ENCODE data around the gene VARS2. TPM values are rescaled to one million over a fixed set of nuclear protein-coding genes. Genes with fewer than 3 reads are reported as not detected.

VARS2 gene
- total RNA-seq, 1 donor from 2014 or later: 26.3 TPM

DNA sequence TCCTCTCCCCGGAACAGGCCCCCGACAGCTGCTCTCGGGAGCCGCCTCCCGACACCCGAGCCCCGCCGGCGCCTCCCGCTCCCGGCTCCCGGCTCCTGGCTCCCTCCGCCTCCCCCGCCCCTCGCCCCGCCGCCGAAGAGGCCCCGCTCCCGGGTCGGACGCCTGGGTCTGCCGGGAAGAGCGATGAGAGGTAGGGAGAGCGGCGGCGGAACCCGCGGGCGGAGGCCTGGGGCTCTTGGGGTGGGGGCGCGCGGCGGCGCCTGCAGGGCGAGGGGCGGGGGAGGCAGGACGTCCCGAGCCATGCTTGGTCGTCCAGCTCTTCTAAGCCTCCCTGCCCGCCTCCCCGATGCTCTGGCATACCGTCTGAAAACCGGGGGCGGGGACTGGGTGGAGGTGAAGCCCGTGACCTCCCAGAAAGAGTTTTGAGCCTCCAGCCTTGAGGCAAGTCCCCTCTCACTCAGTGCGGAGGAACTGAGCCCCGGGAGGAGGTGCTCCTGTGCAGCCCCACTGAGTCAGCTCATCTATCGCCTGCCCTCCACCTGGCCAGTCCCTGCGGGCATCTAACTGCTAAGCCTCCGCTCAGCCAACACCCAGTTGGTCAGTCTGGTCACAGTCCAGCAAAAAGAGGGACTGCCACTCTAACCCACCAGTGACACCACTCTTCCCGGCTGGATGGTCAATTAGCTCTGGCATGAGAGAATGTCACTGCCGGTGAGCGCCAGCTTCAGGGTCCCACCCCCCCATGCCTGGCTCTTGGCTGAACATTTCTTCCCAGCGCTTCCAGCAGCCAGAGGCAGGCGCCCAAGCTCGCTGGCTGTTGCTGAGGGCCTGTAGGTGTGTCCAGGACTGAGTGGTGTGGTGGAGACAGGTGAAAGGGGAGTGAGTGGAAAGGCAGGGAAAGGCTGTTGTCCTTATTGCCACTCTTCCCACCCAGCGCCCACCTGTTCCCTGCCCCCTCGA is 29.2 kb upstream of the VARS2 start:
- peak; percentile 54 for DNase-seq (ENCODE audit: low read depth)
- H3K27me3 ChIP-seq (ENCODE audit: control insufficient read depth, insufficient read depth, low read length): no peaks in the 10 kb centered on the region
- H3K4me3 ChIP-seq (ENCODE audit: low read depth, low read length): peak overlapping the region; percentile 64
- peaks cover 9% of the 10 kb centered on the region for H3K36me3 ChIP-seq (ENCODE audit: control insufficient read depth, insufficient read depth, low read length)
- TF ChIP-seq, protein P1, sequence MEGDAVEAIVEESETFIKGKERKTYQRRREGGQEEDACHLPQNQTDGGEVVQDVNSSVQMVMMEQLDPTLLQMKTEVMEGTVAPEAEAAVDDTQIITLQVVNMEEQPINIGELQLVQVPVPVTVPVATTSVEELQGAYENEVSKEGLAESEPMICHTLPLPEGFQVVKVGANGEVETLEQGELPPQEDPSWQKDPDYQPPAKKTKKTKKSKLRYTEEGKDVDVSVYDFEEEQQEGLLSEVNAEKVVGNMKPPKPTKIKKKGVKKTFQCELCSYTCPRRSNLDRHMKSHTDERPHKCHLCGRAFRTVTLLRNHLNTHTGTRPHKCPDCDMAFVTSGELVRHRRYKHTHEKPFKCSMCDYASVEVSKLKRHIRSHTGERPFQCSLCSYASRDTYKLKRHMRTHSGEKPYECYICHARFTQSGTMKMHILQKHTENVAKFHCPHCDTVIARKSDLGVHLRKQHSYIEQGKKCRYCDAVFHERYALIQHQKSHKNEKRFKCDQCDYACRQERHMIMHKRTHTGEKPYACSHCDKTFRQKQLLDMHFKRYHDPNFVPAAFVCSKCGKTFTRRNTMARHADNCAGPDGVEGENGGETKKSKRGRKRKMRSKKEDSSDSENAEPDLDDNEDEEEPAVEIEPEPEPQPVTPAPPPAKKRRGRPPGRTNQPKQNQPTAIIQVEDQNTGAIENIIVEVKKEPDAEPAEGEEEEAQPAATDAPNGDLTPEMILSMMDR (IDR thresholded peaks at IDR 0.05; ENCODE audit: insufficient read depth, low read length, severe bottlenecking): no peak
- no peak for FAIRE-seq

DNA sequence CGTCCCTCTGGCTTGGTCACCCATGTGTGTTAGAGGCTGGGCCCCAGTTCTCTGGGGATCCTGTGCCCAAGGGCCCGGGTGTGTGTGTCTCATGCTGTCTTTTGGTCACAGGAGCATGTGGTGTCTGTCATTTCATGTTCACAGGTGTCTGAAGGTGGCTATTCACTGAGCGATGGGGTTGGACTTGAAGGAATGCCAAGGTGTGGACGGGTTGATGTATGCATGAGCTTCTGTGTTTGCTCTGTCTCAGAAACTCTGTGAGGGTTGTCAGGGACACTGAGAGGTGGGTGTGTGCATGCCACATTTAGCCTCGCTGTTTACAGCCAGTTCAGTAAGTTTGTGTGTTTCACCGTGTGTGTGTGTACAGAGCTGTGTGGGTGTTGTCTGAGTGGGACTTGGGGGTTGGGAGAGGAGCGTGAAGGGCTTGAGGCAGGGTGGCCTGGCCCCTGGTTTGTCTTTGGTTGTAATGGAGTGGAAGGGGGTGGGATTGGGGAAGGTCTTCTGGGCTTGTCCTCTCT is 28.5 kb upstream of the VARS2 start:
- peaks cover 15% of the 10 kb centered on the region for H3K36me3 ChIP-seq (ENCODE audit: control insufficient read depth, insufficient read depth, low read length)
- peak; percentile 76 for FAIRE-seq
- H3K27me3 ChIP-seq (ENCODE audit: control insufficient read depth, insufficient read depth, low read length): no peaks in the 10 kb centered on the region
- H3K4me3 ChIP-seq (ENCODE audit: low read depth, low read length): peak overlapping the region; percentile 64
- TF ChIP-seq, protein P1 (IDR thresholded peaks at IDR 0.05; ENCODE audit: insufficient read depth, low read length, severe bottlenecking): no peak
- peak; percentile 77 for DNase-seq (ENCODE audit: low read depth)

DNA sequence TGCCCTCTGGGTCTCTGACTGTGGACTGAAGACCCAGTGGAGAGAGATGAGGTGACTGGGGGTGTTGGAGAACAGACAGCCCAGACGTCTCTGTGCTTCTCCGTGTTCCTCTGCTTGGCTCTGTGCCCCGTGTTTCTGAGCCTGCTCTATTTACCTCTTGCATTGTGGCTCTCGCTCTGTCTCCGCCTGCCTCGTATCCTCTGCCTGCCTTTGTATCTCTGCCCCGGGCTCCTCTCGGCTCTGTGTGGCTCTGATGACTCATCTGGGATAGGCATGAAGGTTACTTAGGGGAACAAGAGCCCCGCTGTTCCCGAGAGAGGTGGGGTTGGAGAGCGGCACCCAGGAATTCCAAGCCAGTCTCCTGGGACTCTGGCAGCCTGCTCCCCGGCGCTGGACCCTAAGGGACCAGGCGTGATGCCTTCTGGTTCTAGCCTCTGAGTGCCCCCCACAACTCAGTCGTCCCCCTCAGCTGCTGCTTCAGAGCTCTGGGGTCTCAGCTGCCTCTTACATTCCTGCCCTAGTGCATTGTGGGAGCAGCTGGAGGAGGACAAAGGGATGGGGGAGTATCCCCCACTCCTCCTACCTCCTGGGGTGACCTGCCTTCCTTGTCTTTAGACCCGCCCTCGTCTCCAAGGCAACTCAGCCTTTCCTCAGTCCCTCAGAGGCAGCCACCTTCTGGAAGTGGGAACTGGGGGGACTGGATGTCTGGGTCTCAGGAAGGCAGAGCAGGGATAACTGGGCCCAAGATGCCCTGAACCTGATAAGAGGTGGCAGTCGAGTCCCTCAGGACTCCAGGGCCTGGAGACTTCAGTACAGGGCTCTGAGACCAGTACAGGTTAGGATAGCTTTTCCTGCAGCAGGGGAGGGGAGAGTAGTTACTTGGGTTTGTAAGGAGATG is 27.8 kb upstream of the VARS2 start:
- peaks cover 23% of the 10 kb centered on the region for H3K36me3 ChIP-seq (ENCODE audit: control insufficient read depth, insufficient read depth, low read length)
- peak overlapping the region; percentile 64 for H3K4me3 ChIP-seq (ENCODE audit: low read depth, low read length)
- TF ChIP-seq, protein P1 (IDR thresholded peaks at IDR 0.05; ENCODE audit: insufficient read depth, low read length, severe bottlenecking): no peak
- H3K27me3 ChIP-seq (ENCODE audit: control insufficient read depth, insufficient read depth, low read length): no peaks in the 10 kb centered on the region
- peak; percentile 92 for DNase-seq (ENCODE audit: low read depth)
- no peak for FAIRE-seq

DNA sequence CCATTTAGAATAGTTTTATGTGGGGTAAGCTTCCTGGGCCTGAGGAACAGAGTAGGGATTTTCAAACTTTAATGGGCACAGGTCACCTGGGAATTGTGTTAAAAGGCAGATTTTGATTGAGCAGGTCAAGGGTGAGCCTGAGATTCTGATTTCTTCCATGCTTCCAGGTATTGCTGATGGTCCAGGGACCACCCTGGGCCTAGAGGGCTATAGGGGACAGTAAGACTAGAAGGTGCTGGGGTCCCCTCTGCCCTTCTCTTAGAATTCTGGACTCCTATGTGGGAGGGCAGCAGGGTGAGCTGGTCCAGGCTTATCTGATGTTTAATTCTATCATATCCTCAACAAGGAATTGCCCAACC is 27.2 kb upstream of the VARS2 start:
- DNase-seq (ENCODE audit: low read depth): no peak
- FAIRE-seq: no peak
- peaks cover 29% of the 10 kb centered on the region for H3K36me3 ChIP-seq (ENCODE audit: control insufficient read depth, insufficient read depth, low read length)
- TF ChIP-seq, protein P1 (IDR thresholded peaks at IDR 0.05; ENCODE audit: insufficient read depth, low read length, severe bottlenecking): no peak
- H3K27me3 ChIP-seq (ENCODE audit: control insufficient read depth, insufficient read depth, low read length): no peaks in the 10 kb centered on the region
- H3K4me3 ChIP-seq (ENCODE audit: low read depth, low read length): no peak overlapping the region

- DNase-seq (ENCODE audit: low read depth) (no peak), FAIRE-seq (no peak)
- TF ChIP-seq, protein P1 (IDR thresholded peaks at IDR 0.05; ENCODE audit: insufficient read depth, low read length, severe bottlenecking): no peak
- Histone ChIP-seq H3K4me3 (ENCODE audit: low read depth, low read length) (no peak overlapping the region), H3K36me3 (ENCODE audit: control insufficient read depth, insufficient read depth, low read length) (peaks cover 40% of the 10 kb centered on the region), H3K27me3 (ENCODE audit: control insufficient read depth, insufficient read depth, low read length) (no peaks in the 10 kb centered on the region)
Observed at GRCh38 chr6:30887901-30888815, 25.9 kb upstream of the VARS2 start.
